Gastrocnemius medialis (tissue), 4 donors: ENCODE measurements around the gene ADD1. TPM values are rescaled to one million over a fixed set of nuclear protein-coding genes. Genes with fewer than 3 reads are reported as not detected.

ENCODE experiments used
- ATAC-seq, 2 donors: fragments of 150-250 bp; one replicate each; pipeline ENCODE4 v1.9.1; 2016
- DNase-seq, 2 donors: peaks; one replicate each; pipeline ENCODE4 v3.0.0-alpha.2; 2019
- H3K27ac ChIP-seq, 4 donors: fragments of 200-600 bp; sonication (generic); 1 replicate in 1 of 4; 2 replicates in 3 of 4; pipeline ENCODE4 v1.5.1; 2016 to 2018; ENCODE audit warnings: mild to moderate bottlenecking in 2 of 4, moderate library complexity in 1 of 4
- H3K27me3 ChIP-seq, 3 donors: fragments of 200-600 bp; sonication (generic) in 2 of 3; 1 replicate in 1 of 3; 2 replicates in 2 of 3; pipeline versions ENCODE4 v1.5.1 to v1.6.0; 2016 to 2019; ENCODE audit warnings: mild to moderate bottlenecking in 1 of 3, moderate library complexity in 1 of 3
- H3K36me3 ChIP-seq, 2 donors: fragments of 200-600 bp; sonication (generic) in 1 of 2; one replicate each; pipeline ENCODE4 v1.5.1; 2017 to 2018
- H3K4me1 ChIP-seq, 2 donors: fragments of 200-600 bp; sonication (generic) in 1 of 2; one replicate each; pipeline ENCODE4 v1.5.1; 2016 to 2017; ENCODE audit warnings: mild to moderate bottlenecking in 2 of 2
- H3K4me3 ChIP-seq, 4 donors: fragments of 200-600 bp; sonication (generic) in 3 of 4; 1 replicate in 1 of 4; 2 replicates in 3 of 4; pipeline ENCODE4 v1.5.1; 2016 to 2019; ENCODE audit warnings: mild to moderate bottlenecking in 2 of 4
- H3K9me3 ChIP-seq, 3 donors: fragments of 200-600 bp; sonication (generic) in 2 of 3; 1 replicate in 1 of 3; 2 replicates in 2 of 3; pipeline ENCODE4 v1.5.1; 2016 to 2019
- POLR2A ChIP-seq, 2 donors: fragments of 450-650 bp; IDR thresholded peaks; one replicate each; pipeline ENCODE4 v1.6.1; 2017; ENCODE audit warnings: antibody characterized with exemption in 2 of 2, mild to moderate bottlenecking in 2 of 2, moderate library complexity in 2 of 2
- in situ Hi-C, 4 donors: fragments of 200-750 bp; cut with MboI; loops; one replicate each; pipeline versions ENCODE4 v1.15.0 to v1.8.0; 2017; ENCODE audit warnings: low sequenced_read_pairs in 4 of 4
- intact Hi-C: fragments of 100-400 bp; cut with DNase I; formaldehyde crosslinking; loops from one replicate; pipeline ENCODE4 v1.15.1; 2023; ENCODE audit warnings: low total_unique reads
- total RNA-seq, 4 donors: library from RNA; depleted of rRNA; stranded (reverse); fragments of >200 nt; gene quantifications; one replicate each; pipeline versions ENCODE4 v1.1.0 to v1.2.3, GENCODE V29; 2016
- TF ChIP-seq, protein P1 (sequence below), 5 experiments: fragments of 450-650 bp in 3 of 5; fragments of 200-600 bp in 2 of 5; sonication (generic) in 2 of 5; IDR thresholded peaks in 4 of 5; conservative IDR thresholded peaks in 1 of 5; 1 replicate in 4 of 5; 2 replicates in 1 of 5; pipeline ENCODE4 v1.5.1; 2016 to 2019; ENCODE audit warnings: antibody characterized with exemption in 5 of 5, mild to moderate bottlenecking in 3 of 5, moderate library complexity in 3 of 5

ADD1 gene
- total RNA-seq, 4 donors from 2014 or later: 144 to 255 (median 178) TPM

DNA sequence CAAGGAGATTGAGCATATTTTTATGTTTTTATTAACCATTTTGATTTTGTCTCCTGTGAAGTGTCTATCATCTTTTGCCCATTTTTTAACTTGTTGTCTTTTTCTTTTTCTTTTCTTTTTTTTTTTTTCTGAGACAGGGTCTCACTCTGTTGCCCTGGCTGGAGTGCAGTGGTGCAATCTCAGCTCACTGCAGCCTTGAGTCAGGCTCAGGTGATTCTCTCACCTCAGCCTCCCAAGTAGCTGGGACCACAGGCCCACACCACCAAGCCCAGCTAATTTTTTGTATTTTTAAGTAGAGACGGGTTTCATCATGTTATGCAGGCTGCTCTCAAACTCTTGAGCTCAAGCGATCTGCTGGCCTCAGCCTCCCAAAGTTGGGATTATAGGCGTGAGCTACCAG, 4.6 kb upstream of the ADD1 start:
- no peaks in the 10 kb centered on the region for H3K27me3 ChIP-seq
- H3K27ac ChIP-seq: no peak overlapping the region
- peaks cover 8 to 12% of the 10 kb centered on the region in 2 donors for H3K4me1 ChIP-seq
- intact Hi-C loops (no loop called here), in situ Hi-C loops (no loop called here)
- no peak overlapping the region for H3K4me3 ChIP-seq
- TF ChIP-seq, protein P1, sequence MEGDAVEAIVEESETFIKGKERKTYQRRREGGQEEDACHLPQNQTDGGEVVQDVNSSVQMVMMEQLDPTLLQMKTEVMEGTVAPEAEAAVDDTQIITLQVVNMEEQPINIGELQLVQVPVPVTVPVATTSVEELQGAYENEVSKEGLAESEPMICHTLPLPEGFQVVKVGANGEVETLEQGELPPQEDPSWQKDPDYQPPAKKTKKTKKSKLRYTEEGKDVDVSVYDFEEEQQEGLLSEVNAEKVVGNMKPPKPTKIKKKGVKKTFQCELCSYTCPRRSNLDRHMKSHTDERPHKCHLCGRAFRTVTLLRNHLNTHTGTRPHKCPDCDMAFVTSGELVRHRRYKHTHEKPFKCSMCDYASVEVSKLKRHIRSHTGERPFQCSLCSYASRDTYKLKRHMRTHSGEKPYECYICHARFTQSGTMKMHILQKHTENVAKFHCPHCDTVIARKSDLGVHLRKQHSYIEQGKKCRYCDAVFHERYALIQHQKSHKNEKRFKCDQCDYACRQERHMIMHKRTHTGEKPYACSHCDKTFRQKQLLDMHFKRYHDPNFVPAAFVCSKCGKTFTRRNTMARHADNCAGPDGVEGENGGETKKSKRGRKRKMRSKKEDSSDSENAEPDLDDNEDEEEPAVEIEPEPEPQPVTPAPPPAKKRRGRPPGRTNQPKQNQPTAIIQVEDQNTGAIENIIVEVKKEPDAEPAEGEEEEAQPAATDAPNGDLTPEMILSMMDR (IDR thresholded peaks at IDR 0.05 in 4 of 5, conservative IDR thresholded peaks at IDR 0.05 in 1 of 5): no peak
- no peak for TF ChIP-seq POLR2A (IDR thresholded peaks at IDR 0.05)
- ATAC-seq (no peak), DNase-seq (no peak)
- H3K36me3 ChIP-seq: no peaks in the 10 kb centered on the region
- H3K9me3 ChIP-seq: no peaks in the 10 kb centered on the region

DNA sequence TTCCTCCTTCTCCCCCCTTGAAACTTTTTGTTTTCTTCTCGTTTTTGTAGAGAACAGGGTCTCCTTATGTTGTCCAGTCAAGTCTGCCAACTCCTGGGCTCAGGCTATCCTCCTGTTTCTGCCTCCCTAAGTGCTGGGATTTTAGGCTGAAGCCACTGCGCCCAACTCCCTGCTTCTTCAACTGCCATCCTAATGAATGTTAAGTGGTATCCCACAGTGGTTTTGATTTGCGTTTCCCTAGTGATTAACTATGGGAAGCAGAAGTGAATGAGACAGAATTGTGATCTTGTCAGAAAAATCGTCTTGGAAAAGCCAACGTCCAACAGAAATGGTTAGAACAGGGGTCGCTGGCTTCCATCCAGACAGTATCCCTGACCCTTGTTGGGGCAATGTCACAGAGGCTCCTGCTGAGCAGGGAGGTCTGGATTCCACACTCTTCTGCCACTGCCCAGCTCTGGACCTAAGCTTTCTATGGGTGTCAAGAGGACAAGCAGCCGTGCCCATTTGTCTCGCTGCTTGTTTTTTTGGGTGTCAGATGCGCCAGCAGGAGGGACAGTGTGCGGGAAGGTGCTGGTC, 869 bp upstream of the ADD1 start:
- H3K4me3 ChIP-seq: peak overlapping the region; percentile 85 to 99 (median 89)
- DNase-seq: no peak
- in situ Hi-C loops: no loop called here
- H3K4me1 ChIP-seq: peaks cover 36 to 38% of the 10 kb centered on the region in 2 donors
- peak; percentile 8 to 26 for ATAC-seq
- peak overlapping the region; percentile 92 to 97 (median 96) for H3K27ac ChIP-seq
- TF ChIP-seq POLR2A (IDR thresholded peaks at IDR 0.05): no peak
- TF ChIP-seq, protein P1 (IDR thresholded peaks at IDR 0.05 in 4 of 5, conservative IDR thresholded peaks at IDR 0.05 in 1 of 5): no peak
- intact Hi-C loops: loop anchor here (2.0 to 5.0 kb wide), 3 partner anchors 30 to 92 kb away; partner anchors contain the start of gene TNIP2
- H3K27me3 ChIP-seq: no peaks in the 10 kb centered on the region
- H3K9me3 ChIP-seq: no peaks in the 10 kb centered on the region
- H3K36me3 ChIP-seq: no peaks in the 10 kb centered on the region

GRCh38 chr4:2843941-2844584, 419 bp downstream of the ADD1 start:
- intact Hi-C loops (loop anchor here (2.0 to 5.0 kb wide), 3 partner anchors 31 to 91 kb away; partner anchors contain the start of gene TNIP2), in situ Hi-C loops (no loop called here)
- ATAC-seq (peak; percentile 31 to 46), DNase-seq (peak in 1 of 2 donors; percentile 41)
- Histone ChIP-seq H3K27me3 (no peaks in the 10 kb centered on the region), H3K36me3 (no peaks in the 10 kb centered on the region), H3K4me3 (peak overlapping the region; percentile 85 to 99 (median 89)), H3K4me1 (peaks cover 45 to 49% of the 10 kb centered on the region in 2 donors), H3K27ac (peak overlapping the region; percentile 92 to 97 (median 96)), H3K9me3 (no peaks in the 10 kb centered on the region)
- TF ChIP-seq, protein P1 (IDR thresholded peaks at IDR 0.05 in 4 of 5, conservative IDR thresholded peaks at IDR 0.05 in 1 of 5): no peak
- TF ChIP-seq POLR2A (IDR thresholded peaks at IDR 0.05): no peak

- Histone ChIP-seq H3K9me3 (no peaks in the 10 kb centered on the region), H3K27me3 (no peaks in the 10 kb centered on the region), H3K4me1 (peaks cover 60 to 62% of the 10 kb centered on the region in 2 donors), H3K27ac (peak overlapping the region; percentile 12 to 92 (median 52)), H3K36me3 (no peaks in the 10 kb centered on the region), H3K4me3 (peak overlapping the region in 1 of 4 donors; percentile 87)
- no peak for TF ChIP-seq POLR2A (IDR thresholded peaks at IDR 0.05)
- TF ChIP-seq, protein P1 (IDR thresholded peaks at IDR 0.05 in 4 of 5, conservative IDR thresholded peaks at IDR 0.05 in 1 of 5): no peak
- in situ Hi-C loops: no loop called here
- DNase-seq (no peak), ATAC-seq (no peak)
- intact Hi-C loops: no loop called here
These were observed 2.5 kb downstream of the ADD1 start for GRCh38 chr4:2846172-2846571.
